Measurements from ENCODE around the gene PDE4D. TPM values are rescaled to one million over a fixed set of nuclear protein-coding genes. Genes with fewer than 3 reads are reported as not detected.

The PDE4D gene
- total RNA-seq, 2 experiments from 2014 or later, result 75.5 to 80.7 TPM

DNA sequence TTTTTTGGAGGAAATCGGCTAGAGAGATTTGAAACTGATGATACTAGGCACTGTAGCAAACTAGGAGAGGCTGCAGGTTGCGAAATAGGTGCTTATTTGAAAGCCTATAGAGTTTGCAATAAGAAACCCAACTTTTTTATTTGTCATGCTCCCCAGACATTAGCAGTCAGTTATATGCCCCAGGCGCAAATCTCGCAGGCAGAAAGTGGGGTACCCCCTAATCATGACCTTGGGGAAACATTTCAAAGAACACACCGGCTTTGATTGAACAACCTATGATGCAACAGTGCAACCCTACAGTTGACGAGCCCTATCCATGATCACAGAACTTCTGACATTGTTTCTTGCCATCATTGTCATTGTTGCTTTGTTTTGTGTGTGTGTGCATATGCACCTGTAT is 800.2 kb downstream of the PDE4D start:
- Mint-ChIP-seq H3K4me3 (no peak overlapping the region), H3K9me3 (peaks cover 2% of the 10 kb centered on the region), H3K27ac (peak overlapping the region; percentile 50), H3K36me3 (ENCODE audit: low read depth) (no peaks in the 10 kb centered on the region), H3K4me1 (ENCODE audit: low read depth) (peaks cover 15% of the 10 kb centered on the region), H3K27me3 (peaks cover 4% of the 10 kb centered on the region)
- DNase-seq (no peak), ATAC-seq (peak; percentile 27)
- POLR2A ChIA-PET, result no interaction called here
- intact Hi-C loops (cut with micrococcal nuclease), result no loop called here
- TF ChIP-seq, protein P1, sequence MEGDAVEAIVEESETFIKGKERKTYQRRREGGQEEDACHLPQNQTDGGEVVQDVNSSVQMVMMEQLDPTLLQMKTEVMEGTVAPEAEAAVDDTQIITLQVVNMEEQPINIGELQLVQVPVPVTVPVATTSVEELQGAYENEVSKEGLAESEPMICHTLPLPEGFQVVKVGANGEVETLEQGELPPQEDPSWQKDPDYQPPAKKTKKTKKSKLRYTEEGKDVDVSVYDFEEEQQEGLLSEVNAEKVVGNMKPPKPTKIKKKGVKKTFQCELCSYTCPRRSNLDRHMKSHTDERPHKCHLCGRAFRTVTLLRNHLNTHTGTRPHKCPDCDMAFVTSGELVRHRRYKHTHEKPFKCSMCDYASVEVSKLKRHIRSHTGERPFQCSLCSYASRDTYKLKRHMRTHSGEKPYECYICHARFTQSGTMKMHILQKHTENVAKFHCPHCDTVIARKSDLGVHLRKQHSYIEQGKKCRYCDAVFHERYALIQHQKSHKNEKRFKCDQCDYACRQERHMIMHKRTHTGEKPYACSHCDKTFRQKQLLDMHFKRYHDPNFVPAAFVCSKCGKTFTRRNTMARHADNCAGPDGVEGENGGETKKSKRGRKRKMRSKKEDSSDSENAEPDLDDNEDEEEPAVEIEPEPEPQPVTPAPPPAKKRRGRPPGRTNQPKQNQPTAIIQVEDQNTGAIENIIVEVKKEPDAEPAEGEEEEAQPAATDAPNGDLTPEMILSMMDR (IDR thresholded peaks at IDR 0.05), result no peak
- CTCF ChIA-PET, result interaction anchor here (1.2 kb wide), 1 partner anchor 70 kb away, joined by 3 read pairs; no protein-coding TSS in a partner anchor

DNA sequence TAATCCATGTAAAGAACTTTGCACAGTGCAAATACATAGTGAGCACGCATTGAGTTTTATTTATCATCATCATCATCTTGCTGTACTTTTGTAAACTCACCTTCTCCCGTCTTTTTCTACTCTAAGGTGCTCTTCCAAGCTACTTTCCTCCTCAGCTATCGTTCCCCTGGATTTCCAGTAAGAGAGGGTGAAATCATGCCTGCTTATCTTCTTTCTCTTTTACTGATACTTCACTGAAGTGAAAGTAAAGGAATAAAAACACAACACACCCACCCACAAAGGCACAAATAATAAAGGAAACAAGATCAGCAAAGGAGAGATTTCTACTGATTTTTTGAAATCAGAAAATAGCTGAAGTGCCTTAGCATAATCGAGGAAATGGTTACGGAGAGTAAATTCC is 800.8 kb downstream of the PDE4D start:
- ChIA-PET CTCF (interaction anchor here (1.2 kb wide), 1 partner anchor 71 kb away, joined by 3 read pairs; no protein-coding TSS in a partner anchor), POLR2A (no interaction called here)
- peaks cover 14% of the 10 kb centered on the region for H3K4me1 Mint-ChIP-seq (ENCODE audit: low read depth)
- no peak overlapping the region for H3K27ac Mint-ChIP-seq
- peaks cover 2% of the 10 kb centered on the region for H3K9me3 Mint-ChIP-seq
- DNase-seq (no peak), ATAC-seq (no peak)
- intact Hi-C loops (cut with micrococcal nuclease), result no loop called here
- H3K27me3 Mint-ChIP-seq, result peaks cover 4% of the 10 kb centered on the region
- H3K4me3 Mint-ChIP-seq, result no peak overlapping the region
- no peaks in the 10 kb centered on the region for H3K36me3 Mint-ChIP-seq (ENCODE audit: low read depth)
- TF ChIP-seq, protein P1 (IDR thresholded peaks at IDR 0.05), result no peak

DNA sequence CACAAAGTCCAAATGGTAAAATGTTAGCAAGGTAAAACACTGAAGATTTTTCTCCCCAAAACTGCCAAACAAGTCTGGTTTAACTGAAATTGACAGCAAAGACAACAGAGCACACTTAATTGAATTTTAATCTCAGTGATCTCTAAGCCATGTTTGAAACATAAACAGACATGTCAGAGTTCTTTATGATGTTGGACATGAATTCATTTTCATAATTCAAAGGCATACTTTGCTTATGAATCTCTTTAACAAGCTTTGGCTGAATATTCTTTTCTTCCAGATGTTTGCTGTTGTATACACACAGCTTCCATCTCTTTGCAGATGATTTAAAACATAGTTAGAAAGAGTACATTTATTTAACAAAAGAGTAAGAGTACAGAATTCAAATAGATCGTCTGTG is 801.6 kb downstream of the PDE4D start:
- Mint-ChIP-seq H3K9me3 (peaks cover 2% of the 10 kb centered on the region), H3K4me1 (ENCODE audit: low read depth) (peaks cover 12% of the 10 kb centered on the region), H3K27ac (no peak overlapping the region), H3K27me3 (peaks cover 4% of the 10 kb centered on the region), H3K4me3 (no peak overlapping the region), H3K36me3 (ENCODE audit: low read depth) (no peaks in the 10 kb centered on the region)
- CTCF ChIA-PET, result interaction anchor here (1.2 kb wide), 1 partner anchor 72 kb away, joined by 3 read pairs; no protein-coding TSS in a partner anchor
- intact Hi-C loops (cut with micrococcal nuclease), result no loop called here
- POLR2A ChIA-PET, result no interaction called here
- no peak for DNase-seq
- no peak for ATAC-seq
- TF ChIP-seq, protein P1 (IDR thresholded peaks at IDR 0.05), result no peak

DNA sequence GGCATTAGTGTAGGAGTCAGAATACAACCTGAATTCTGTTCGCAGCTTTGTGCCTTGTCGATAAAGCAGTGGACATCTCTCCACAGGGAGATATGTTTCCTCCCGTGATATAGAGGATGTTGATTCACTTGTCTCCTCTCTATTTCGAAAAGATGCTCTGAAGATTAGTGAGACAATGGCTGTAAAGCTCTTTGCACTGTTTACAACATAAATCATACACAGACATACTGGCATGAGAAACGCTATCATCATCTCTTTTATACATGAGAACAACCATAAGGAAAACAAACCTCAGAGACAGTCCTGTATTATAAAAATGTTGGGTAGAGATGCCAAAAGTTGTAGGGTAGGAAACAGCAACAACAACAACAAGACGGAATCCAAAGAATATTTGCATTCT is 803.2 kb downstream of the PDE4D start:
- H3K27ac Mint-ChIP-seq, result no peak overlapping the region
- no peak for ATAC-seq
- no peak overlapping the region for H3K4me3 Mint-ChIP-seq
- no peaks in the 10 kb centered on the region for H3K9me3 Mint-ChIP-seq
- ChIA-PET POLR2A (no interaction called here), CTCF (interaction anchor here (1.4 kb wide), 1 partner anchor 37 kb away, joined by 3 read pairs; no protein-coding TSS in a partner anchor)
- TF ChIP-seq, protein P1 (IDR thresholded peaks at IDR 0.05), result no peak
- H3K4me1 Mint-ChIP-seq (ENCODE audit: low read depth), result peaks cover 9% of the 10 kb centered on the region
- peaks cover 5% of the 10 kb centered on the region for H3K27me3 Mint-ChIP-seq
- no peak for DNase-seq
- no peaks in the 10 kb centered on the region for H3K36me3 Mint-ChIP-seq (ENCODE audit: low read depth)
- intact Hi-C loops (cut with micrococcal nuclease), result no loop called here

DNA sequence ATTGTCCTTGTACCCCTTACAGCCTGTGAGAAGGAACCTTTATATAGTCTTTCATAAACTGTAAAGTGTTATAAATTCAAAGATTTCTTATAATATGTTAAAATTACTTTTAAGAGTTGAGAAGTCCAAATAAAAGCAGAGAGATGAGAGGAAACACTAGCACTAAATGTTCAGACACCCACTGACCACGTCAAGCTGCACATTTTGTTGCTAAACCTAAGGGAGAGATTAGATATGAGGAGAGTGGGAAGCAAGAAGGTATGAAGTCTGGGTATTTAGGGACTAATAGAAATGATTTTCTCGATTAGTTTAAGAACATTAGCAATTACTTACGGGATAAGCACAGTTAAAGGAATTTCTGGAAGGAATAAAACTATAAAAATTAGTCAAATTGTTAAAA is 803.8 kb downstream of the PDE4D start:
- intact Hi-C loops (cut with micrococcal nuclease), result no loop called here
- peaks cover 5% of the 10 kb centered on the region for H3K27me3 Mint-ChIP-seq
- TF ChIP-seq, protein P1 (IDR thresholded peaks at IDR 0.05), result no peak
- H3K4me3 Mint-ChIP-seq, result no peak overlapping the region
- H3K4me1 Mint-ChIP-seq (ENCODE audit: low read depth), result peaks cover 9% of the 10 kb centered on the region
- POLR2A ChIA-PET, result no interaction called here
- H3K27ac Mint-ChIP-seq, result no peak overlapping the region
- no peak for DNase-seq
- no peaks in the 10 kb centered on the region for H3K9me3 Mint-ChIP-seq
- no peaks in the 10 kb centered on the region for H3K36me3 Mint-ChIP-seq (ENCODE audit: low read depth)
- CTCF ChIA-PET, result interaction anchor here (1.4 kb wide), 1 partner anchor 37 kb away, joined by 3 read pairs; no protein-coding TSS in a partner anchor
- no peak for ATAC-seq
